PC-9 (cell line): Measurements from ENCODE around the gene ANGPTL2.
"Not testable (repeated sequence)": the region's sequence is repeated elsewhere in the genome, so short reads cannot be mapped to it uniquely, and the experiment has no call there.

Source experiments
- CTCF ChIP-seq: fragments of 200-600 bp; sonication (generic); conservative IDR thresholded peaks from 2 replicates; pipeline ENCODE4 v1.6.1; 2017; ENCODE audit warnings: mixed run types, antibody characterized with exemption, mild to moderate bottlenecking, moderate library complexity
- EZH2 ChIP-seq: fragments of 200-600 bp; sonication (generic); IDR thresholded peaks from 2 replicates; pipeline ENCODE4 v1.8.0; 2017; ENCODE audit warnings: antibody characterized with exemption, low read depth

- TF ChIP-seq CTCF, EZH2: not testable (repeated sequence)
These were observed 48.9 kb upstream of the ANGPTL2 start for GRCh38 chr9:127171348-127171747.
